T-helper 2 cell (primary cell): ENCODE data around the gene WDR91.

Experiments used
- DNase-seq, 5 experiments: peaks; one replicate each; pipeline versions ENCODE4 v3.0.0 to v3.0.0-alpha.2; 2012 to 2022

Gene WDR91

DNA sequence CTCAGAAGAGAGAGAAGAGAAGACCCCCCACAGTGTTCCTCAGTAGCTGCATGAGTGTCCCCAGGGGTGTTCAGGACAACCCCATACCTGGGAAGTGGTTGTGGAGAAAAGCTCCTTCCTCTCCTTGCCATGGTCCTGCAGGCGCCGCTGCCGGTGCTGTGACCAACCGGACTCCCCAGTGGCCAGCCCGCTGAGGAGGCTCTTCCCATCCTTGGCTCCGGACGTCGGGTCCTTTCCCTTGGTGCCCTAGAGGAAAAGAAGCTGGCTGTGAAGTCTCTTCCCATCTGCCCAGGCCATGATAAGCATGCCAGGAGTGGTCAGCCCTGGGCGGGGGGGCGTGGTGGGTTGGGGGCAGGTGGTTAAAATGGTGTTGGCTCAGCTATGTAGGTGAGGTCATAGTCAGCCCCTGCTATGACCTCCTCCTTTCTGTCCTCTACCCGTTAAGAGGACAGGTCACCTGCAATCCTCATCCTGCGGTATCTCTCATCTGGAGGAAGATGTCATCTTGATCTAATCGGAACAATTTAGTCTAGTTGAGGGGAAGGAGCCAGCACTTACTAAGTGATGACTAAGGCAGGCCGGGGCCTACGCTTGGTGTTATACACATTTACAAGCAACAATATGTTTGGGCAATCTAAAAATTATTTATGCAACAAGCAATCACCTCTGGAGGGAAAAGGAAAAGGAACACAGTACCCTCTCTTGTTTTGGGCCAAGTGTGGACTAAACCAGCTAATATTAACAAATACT, 13.2 kb downstream of the WDR91 start:
- no peak for DNase-seq

GRCh38 chr7:135197343-135197742, 14.0 kb downstream of the WDR91 start:
- no peak for DNase-seq

GRCh38 chr7:135195968-135196629, 15.2 kb downstream of the WDR91 start:
- DNase-seq: no peak

DNA sequence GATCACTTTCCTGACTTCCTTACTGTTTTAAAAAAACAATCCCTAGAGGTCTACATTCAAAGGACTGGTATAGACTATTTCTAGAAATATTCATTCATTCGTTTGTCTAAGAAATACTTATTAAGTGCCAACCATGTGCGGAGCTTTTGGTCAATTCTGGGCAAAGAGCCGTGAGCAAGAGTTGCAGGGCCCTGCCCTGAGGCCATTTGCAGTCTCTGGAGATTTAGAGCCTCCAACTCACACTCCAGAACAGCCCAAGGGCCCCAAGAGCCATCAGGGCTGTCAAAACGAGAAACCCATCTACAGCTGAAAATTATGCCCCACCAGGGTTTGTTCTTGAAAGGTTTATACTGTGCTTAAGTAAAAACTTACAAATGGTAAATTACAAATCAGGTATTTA, 16.2 kb downstream of the WDR91 start:
- DNase-seq: no peak

DNA sequence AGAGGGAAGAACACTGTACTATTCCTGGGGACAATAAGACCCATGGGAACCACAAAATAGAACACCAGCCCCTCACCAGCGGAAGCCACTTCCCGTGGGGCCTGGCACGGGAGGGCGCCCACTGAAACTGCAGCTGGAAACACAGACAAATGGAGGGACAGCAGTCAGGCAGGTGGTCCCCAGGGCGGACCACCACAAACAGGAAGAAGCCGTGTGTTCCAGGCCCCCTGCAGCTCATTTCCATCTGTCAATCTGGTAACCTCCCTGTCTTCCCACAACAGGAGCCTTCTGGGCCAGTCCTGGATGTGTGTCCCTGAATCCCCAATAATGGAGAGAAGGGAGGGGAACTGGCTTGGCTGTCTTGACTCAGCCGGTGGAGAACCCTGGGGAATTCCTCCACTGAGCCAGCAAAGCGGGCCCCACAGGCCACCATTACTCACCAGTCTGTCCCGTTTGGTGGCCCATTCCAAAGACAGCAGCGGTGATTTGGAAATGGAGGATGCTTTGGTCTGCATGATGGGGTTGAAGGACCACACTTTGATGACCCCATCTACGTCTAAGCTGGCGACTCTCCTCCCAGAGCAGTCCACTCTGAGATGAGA, 16.7 kb downstream of the WDR91 start:
- DNase-seq: no peak

GRCh38 chr7:135193615-135194081, 17.7 kb downstream of the WDR91 start:
- DNase-seq: no peak

- no peak for DNase-seq
Observed at GRCh38 chr7:135192914-135193536, 18.3 kb downstream of the WDR91 start.

- DNase-seq: no peak
Observed at GRCh38 chr7:135190703-135191102, 20.6 kb downstream of the WDR91 start.

DNA sequence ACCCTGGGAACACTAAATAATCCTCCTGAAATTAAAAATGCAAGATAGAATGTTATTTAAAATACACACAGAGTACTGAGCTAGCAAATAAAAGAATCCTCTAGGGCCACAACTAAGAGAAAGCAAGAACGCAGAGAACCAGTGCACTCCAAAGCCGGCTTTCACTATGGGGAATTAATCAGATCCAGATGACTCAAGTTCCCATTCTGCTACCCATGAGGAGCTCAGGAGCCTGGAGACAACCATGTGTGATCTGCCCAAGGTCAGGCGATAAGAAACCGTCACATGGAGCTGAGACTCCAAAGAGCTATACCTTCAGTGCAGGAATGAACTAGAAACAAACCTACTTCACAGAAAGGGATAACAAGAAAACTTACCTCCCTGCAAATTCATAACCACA, 21.4 kb downstream of the WDR91 start:
- DNase-seq: no peak

- DNase-seq: no peak
Observed at GRCh38 chr7:135189221-135189662, 22.1 kb downstream of the WDR91 start.

DNA sequence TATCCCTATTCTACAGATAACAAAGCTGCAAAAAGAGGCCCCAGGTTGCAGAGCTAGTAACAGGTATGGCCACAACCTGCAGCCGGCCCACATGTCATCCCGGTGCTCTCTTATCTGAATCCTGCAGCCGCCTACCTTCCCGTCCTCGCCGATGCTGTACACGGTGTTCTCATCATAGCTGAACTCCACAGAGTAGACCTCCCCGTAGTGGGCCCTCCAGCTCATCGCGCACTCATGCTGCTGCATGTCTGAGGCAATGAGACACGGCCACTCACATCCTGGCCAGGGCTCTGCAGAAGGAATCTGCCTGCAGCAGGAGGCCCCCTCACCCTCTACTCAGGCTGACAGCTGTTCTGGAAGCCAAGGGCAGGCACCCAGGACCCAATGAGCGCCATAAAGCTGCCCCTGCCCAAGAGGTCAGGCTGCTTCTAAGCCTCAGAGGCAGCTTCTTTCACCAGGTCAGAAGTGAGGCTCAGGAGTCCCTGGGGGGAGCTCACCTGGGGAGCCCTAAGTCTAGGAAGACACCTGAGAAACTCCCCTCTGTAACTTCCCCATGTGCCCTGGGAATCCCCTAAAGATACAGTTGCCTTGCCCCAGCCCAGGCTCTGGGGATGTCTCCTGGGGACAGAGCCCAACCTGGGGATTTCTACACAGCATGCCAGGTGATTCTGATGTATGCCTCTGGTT, 22.9 kb downstream of the WDR91 start:
- DNase-seq: no peak

GRCh38 chr7:135186841-135187253, 24.5 kb downstream of the WDR91 start:
- peak in 1 of 5 experiments; percentile 15 for DNase-seq

DNA sequence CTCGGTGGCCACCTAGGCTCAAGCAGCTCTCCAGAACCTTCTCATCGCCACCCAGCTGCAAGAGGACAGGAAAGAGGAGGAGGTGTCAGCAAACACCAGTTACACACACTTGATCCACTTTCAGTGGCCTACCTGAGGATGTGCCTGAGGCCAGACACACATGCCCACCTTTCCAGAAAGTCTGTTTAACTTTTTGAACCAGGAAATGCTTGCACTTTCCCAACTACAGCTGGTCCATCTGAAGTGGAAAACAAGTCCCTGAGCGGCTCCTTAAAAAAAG, 25.1 kb downstream of the WDR91 start:
- no peak for DNase-seq

- no peak for DNase-seq
Observed at GRCh38 chr7:135185471-135186260, 25.7 kb downstream of the WDR91 start.

- no peak for DNase-seq
Observed at GRCh38 chr7:135184254-135184841, 27.0 kb downstream of the WDR91 start.

- no peak for DNase-seq
Observed at GRCh38 chr7:135183478-135183877, 27.8 kb downstream of the WDR91 start.

- DNase-seq: no peak
Observed at GRCh38 chr7:135181929-135182678, 29.2 kb downstream of the WDR91 start.

GRCh38 chr7:135181261-135181928, 29.9 kb downstream of the WDR91 start:
- DNase-seq: no peak

DNA sequence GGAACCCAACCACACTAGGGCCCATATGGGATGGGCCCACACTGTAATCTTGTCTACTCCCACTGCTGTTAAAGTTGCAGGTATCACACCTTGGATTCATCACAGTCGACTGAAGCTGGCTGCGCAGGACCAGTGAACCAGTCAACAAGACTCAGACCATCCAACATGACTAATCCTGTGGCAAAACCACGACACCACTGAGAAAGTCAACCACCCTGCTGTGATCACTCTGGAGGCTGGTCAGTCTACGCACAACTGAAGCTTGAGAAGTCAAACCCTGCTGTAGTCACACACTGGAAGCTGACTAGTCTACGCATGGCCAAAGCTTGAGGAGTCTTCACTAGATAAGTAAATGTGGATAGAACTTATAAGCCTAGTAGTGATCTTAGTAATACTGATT, 31.2 kb downstream of the WDR91 start:
- no peak for DNase-seq

GRCh38 chr7:135179321-135179925, 31.9 kb downstream of the WDR91 start:
- no peak for DNase-seq
